ENCODE measurements around the gene SOCS3.

SOCS3 gene

GRCh38 chr17:78327880-78328279, 32.0 kb downstream of the SOCS3 start:
- TF ChIP-seq ZFX (IDR thresholded peaks at IDR 0.05; ENCODE audit: borderline replicate concordance) (no peak), CTCF (IDR thresholded peaks at IDR 0.05) (no peak)
- H3K27ac ChIP-seq = no peak overlapping the region

- TF ChIP-seq ZFX (IDR thresholded peaks at IDR 0.05; ENCODE audit: borderline replicate concordance) (no peak), CTCF (IDR thresholded peaks at IDR 0.05) (no peak)
- H3K27ac ChIP-seq = no peak overlapping the region
Observed at GRCh38 chr17:78325076-78325687, 34.7 kb downstream of the SOCS3 start.

DNA sequence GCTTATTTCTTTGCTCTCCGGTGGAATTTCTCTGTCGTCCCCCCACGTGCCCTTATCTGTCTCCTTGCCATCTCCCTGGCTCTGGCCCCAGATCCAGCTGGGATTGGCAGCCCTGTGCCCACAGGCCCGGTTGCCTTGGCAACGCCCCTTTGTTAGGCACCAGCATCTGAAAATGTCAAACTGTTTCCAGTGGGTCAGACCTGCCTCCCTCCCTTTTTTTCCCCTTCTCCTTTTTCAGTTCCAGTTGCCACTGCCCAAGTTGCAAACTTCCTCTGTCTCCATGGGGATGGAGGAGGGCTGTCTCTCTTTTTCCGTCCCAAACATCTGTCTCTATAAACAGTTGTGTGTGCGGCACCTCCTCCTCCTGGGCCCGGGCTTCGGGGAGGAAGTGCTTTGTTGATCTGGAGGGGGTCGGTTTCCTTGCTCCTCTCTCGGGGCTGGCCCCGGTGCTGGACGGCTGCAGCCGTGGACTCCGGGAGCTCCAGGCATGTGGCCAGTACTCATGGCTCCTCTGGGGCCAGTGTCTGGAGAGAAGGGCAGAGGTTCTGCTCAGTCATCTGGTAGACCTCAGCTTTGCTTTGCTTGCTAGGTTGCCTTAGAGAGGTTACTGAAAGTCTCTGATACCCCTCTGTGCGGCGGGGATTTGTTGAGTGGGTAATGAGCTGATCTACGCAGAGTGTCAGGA, 35.3 kb downstream of the SOCS3 start:
- TF ChIP-seq CTCF (IDR thresholded peaks at IDR 0.05) (no peak), ZFX (IDR thresholded peaks at IDR 0.05; ENCODE audit: borderline replicate concordance) (no peak)
- H3K27ac ChIP-seq = no peak overlapping the region

- TF ChIP-seq ZFX (IDR thresholded peaks at IDR 0.05; ENCODE audit: borderline replicate concordance) = no peak
- TF ChIP-seq CTCF (IDR thresholded peaks at IDR 0.05) = no peak
- H3K27ac ChIP-seq = no peak overlapping the region
Observed at GRCh38 chr17:78323826-78324390, 36.0 kb downstream of the SOCS3 start.

GRCh38 chr17:78322858-78323455, 36.9 kb downstream of the SOCS3 start:
- no peak for TF ChIP-seq ZFX (IDR thresholded peaks at IDR 0.05; ENCODE audit: borderline replicate concordance)
- TF ChIP-seq CTCF (IDR thresholded peaks at IDR 0.05) = no peak
- H3K27ac ChIP-seq = no peak overlapping the region

GRCh38 chr17:78322327-78322857, 37.5 kb downstream of the SOCS3 start:
- TF ChIP-seq ZFX (IDR thresholded peaks at IDR 0.05; ENCODE audit: borderline replicate concordance) = no peak
- no peak for TF ChIP-seq CTCF (IDR thresholded peaks at IDR 0.05)
- no peak overlapping the region for H3K27ac ChIP-seq
